PC-3 (cell line): ENCODE measurements around the gene NKAIN2. TPM values are rescaled to one million over a fixed set of nuclear protein-coding genes. Genes with fewer than 3 reads are reported as not detected.

Experiments used
- ATAC-seq: fragments of 200-7000 bp; cut with Tn5 transposase; 2 replicates; pipeline ENCODE4 v1.9.1; 2020; ENCODE audit warnings: mild to moderate bottlenecking, moderate library complexity
- BruUV-seq: library from RNA; stranded (reverse); fragments of 400-500 nt; replicated peaks from 2 replicates; lab custom pipeline; 2021; lab: Mats Ljungman, UMichigan
- CTCF ChIA-PET: fragments of 300-600 bp; sonication (Branson Sonifier 250); formaldehyde crosslinking; loops from one replicate; lab custom pipeline; 2022; ENCODE audit warnings: antibody characterized with exemption; lab: Charles Lee
- POLR2A ChIA-PET: fragments of 300-600 bp; sonication (Branson Sonifier 250); formaldehyde crosslinking; loops from one replicate; lab custom pipeline; 2022; ENCODE audit warnings: antibody characterized with exemption; ENCODE audit not compliant: unreplicated experiment; lab: Charles Lee
- DNase-seq: peaks from one replicate; pipeline ENCODE4 v3.0.0-alpha.2; 2015
- H2AFZ ChIP-seq: fragments of 300-600 bp; sonication (generic); 2 replicates; pipeline ENCODE4 v1.6.0; 2016; ENCODE audit warnings: antibody characterized with exemption, low read length
- H3F3A ChIP-seq: fragments of 300-600 bp; sonication (generic); one replicate; pipeline ENCODE4 v1.6.0; 2017; ENCODE audit warnings: antibody characterized with exemption, low read length, control low read depth, mild to moderate bottlenecking; ENCODE audit not compliant: unreplicated experiment
- H3K27ac ChIP-seq: fragments of 300-600 bp; sonication (generic); 2 replicates; pipeline ENCODE4 v1.5.1; 2016; ENCODE audit warnings: mild to moderate bottlenecking, low read length
- H3K27me3 ChIP-seq: fragments of 300-600 bp; sonication (generic); 2 replicates; pipeline ENCODE4 v1.6.1; 2016; ENCODE audit warnings: low read length, mixed read lengths
- H3K36me3 ChIP-seq: fragments of 300-600 bp; sonication (generic); 2 replicates; pipeline ENCODE4 v1.6.1; 2016; ENCODE audit warnings: low read depth, mixed run types, low read length, mixed read lengths
- H3K4me1 ChIP-seq: fragments of 300-600 bp; sonication (generic); 2 replicates; pipeline ENCODE4 v1.5.1; 2016; ENCODE audit warnings: low read length; ENCODE audit not compliant: insufficient read depth
- H3K4me2 ChIP-seq: fragments of 300-600 bp; sonication (generic); 2 replicates; pipeline ENCODE4 v1.6.0; 2016; ENCODE audit warnings: low read length
- H3K4me3 ChIP-seq: fragments of 300-600 bp; sonication (generic); 2 replicates; pipeline ENCODE4 v1.5.1; 2016; ENCODE audit warnings: mild to moderate bottlenecking, low read length, mixed read lengths
- H3K79me2 ChIP-seq: fragments of 300-600 bp; sonication (generic); 2 replicates; pipeline ENCODE4 v1.6.1; 2017; ENCODE audit warnings: low read length, mixed read lengths
- H3K9ac ChIP-seq: fragments of 300-600 bp; sonication (generic); 2 replicates; pipeline ENCODE4 v1.6.0; 2016; ENCODE audit warnings: mild to moderate bottlenecking, low read length
- H3K9me2 ChIP-seq: fragments of 300-600 bp; sonication (generic); replicated peaks from 2 replicates; pipeline ENCODE4 v1.6.1; 2016; ENCODE audit warnings: mixed run types, low read length, mixed read lengths
- H3K9me3 ChIP-seq: fragments of 300-600 bp; sonication (generic); 2 replicates; pipeline ENCODE4 v1.6.1; 2016; ENCODE audit warnings: low read length, mixed read lengths
- H4K20me1 ChIP-seq: fragments of 300-600 bp; sonication (generic); 2 replicates; pipeline ENCODE4 v1.6.1; 2016; ENCODE audit warnings: low read length, mixed read lengths
- EZH2 ChIP-seq: fragments of 300-600 bp; sonication (generic); IDR thresholded peaks from one replicate; pipeline ENCODE4 v1.6.1; 2017; ENCODE audit warnings: antibody characterized with exemption, mild to moderate bottlenecking, low read length; ENCODE audit not compliant: unreplicated experiment
- EZH2phosphoT487 ChIP-seq: fragments of 300-600 bp; sonication (generic); IDR thresholded peaks from 2 replicates; pipeline ENCODE4 v1.6.1; 2018; ENCODE audit warnings: mild to moderate bottlenecking, antibody characterized with exemption, low read length, borderline replicate concordance
- intact Hi-C: fragments of 100-400 bp; cut with micrococcal nuclease; formaldehyde crosslinking; loops from 2 replicates; pipeline ENCODE4 v1.9.0; 2023
- total RNA-seq: library from RNA; depleted of rRNA; stranded (reverse); fragments of >200 nt; gene quantifications from 2 replicates; pipeline ENCODE4 v1.2.3, GENCODE V29; 2014
- TF ChIP-seq, protein P1 (sequence below): fragments of 300-600 bp; sonication (generic); conservative IDR thresholded peaks from 2 replicates; pipeline ENCODE4 v1.5.1; 2017; ENCODE audit warnings: antibody characterized with exemption, low read depth, mild to moderate bottlenecking, low read length

The NKAIN2 gene
- total RNA-seq, 1 experiment from 2014 or later, result not detected

DNA sequence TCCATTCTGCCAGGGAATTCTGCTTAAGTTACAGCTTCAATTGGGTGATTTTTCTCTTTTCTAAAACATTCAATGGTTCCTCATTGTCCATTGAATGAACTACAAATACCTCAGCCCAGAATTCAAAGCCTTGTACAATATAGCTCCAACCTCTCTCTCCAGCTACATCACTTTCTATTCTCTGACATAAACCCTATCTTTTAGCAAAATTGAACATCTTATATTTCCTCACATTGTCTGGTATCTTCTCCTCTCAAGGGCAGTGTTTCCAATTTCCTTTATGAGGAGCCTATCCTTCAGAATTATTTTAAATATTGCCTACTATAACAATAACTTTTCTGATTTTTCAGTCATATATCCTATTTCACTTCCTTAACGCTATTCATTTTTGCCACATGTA lies 955.0 kb downstream of the NKAIN2 start:
- ATAC-seq, result no peak
- H3K9me2 ChIP-seq, result no peaks in the 10 kb centered on the region
- no peaks in the 10 kb centered on the region for H3K36me3 ChIP-seq
- H3K9me3 ChIP-seq, result no peaks in the 10 kb centered on the region
- intact Hi-C loops, result no loop called here
- H3K4me2 ChIP-seq, result no peak overlapping the region
- H2AFZ ChIP-seq, result no peak overlapping the region
- H3K9ac ChIP-seq, result no peak overlapping the region
- H3K27me3 ChIP-seq, result no peaks in the 10 kb centered on the region
- DNase-seq, result no peak
- H3K4me1 ChIP-seq, result no peaks in the 10 kb centered on the region
- ChIA-PET POLR2A (no interaction called here), CTCF (no interaction called here)
- H3K27ac ChIP-seq, result no peak overlapping the region
- no TSS peak for BruUV-seq
- H3F3A ChIP-seq, result no peaks in the 10 kb centered on the region
- no peaks in the 10 kb centered on the region for H3K79me2 ChIP-seq
- TF ChIP-seq EZH2phosphoT487 (no peak), EZH2 (no peak)
- H4K20me1 ChIP-seq, result no peaks in the 10 kb centered on the region
- H3K4me3 ChIP-seq, result no peak overlapping the region

DNA sequence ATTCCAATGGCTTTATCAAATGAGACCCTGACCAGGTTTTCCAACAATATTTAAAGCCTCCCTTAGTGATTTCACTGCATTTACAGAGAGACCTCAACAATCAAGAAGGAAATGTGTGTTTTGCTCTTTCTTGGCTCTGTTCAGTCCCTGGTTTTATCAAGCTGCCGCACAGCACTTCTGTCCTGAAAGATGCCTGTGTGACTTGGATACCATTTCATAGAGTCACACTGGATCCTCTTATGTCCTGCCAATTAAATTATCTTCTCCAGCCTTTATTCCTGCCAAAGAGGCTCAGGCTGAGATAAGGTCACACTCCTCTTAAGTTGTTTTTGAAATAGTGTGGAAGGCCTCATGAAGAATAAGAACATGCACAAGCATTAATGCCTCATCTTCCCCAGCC lies 961.6 kb downstream of the NKAIN2 start:
- TF ChIP-seq EZH2, result no peak
- TF ChIP-seq, protein P1, sequence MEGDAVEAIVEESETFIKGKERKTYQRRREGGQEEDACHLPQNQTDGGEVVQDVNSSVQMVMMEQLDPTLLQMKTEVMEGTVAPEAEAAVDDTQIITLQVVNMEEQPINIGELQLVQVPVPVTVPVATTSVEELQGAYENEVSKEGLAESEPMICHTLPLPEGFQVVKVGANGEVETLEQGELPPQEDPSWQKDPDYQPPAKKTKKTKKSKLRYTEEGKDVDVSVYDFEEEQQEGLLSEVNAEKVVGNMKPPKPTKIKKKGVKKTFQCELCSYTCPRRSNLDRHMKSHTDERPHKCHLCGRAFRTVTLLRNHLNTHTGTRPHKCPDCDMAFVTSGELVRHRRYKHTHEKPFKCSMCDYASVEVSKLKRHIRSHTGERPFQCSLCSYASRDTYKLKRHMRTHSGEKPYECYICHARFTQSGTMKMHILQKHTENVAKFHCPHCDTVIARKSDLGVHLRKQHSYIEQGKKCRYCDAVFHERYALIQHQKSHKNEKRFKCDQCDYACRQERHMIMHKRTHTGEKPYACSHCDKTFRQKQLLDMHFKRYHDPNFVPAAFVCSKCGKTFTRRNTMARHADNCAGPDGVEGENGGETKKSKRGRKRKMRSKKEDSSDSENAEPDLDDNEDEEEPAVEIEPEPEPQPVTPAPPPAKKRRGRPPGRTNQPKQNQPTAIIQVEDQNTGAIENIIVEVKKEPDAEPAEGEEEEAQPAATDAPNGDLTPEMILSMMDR, result no peak
- no peak for TF ChIP-seq EZH2phosphoT487
- Histone ChIP-seq H3F3A (no peaks in the 10 kb centered on the region), H3K36me3 (no peaks in the 10 kb centered on the region), H3K27me3 (no peaks in the 10 kb centered on the region), H3K9me3 (no peaks in the 10 kb centered on the region), H3K4me3 (no peak overlapping the region), H3K79me2 (no peaks in the 10 kb centered on the region), H3K4me2 (no peak overlapping the region), H3K27ac (no peak overlapping the region), H2AFZ (no peak overlapping the region), H3K4me1 (no peaks in the 10 kb centered on the region), H3K9ac (no peak overlapping the region), H3K9me2 (no peaks in the 10 kb centered on the region), H4K20me1 (no peaks in the 10 kb centered on the region)
- no TSS peak for BruUV-seq
- ATAC-seq (no peak), DNase-seq (no peak)
- intact Hi-C loops, result no loop called here
- CTCF ChIA-PET, result no interaction called here
- POLR2A ChIA-PET, result no interaction called here

DNA sequence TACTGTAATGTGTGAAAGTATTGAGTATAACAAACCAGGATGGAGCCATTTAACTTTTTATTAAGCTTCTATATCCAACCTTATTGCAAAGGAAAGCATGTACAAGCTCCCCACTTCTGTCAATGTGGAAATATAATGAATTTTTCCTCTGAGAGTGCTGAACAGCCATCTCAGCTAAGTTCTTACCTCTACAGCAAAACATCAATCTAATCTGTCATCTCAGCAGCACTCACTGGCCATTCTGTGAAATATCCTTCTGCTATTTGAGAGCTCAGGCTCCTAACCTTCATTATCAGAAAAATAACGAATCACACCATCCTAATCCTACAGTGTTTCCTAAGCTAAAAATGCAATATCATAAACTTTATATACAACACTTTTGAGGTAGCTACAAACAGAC lies 964.6 kb downstream of the NKAIN2 start:
- Histone ChIP-seq H3K9me2 (no peaks in the 10 kb centered on the region), H3K36me3 (no peaks in the 10 kb centered on the region), H3K4me3 (no peak overlapping the region), H3K9me3 (no peaks in the 10 kb centered on the region), H2AFZ (no peak overlapping the region), H3K4me1 (no peaks in the 10 kb centered on the region), H4K20me1 (no peaks in the 10 kb centered on the region), H3F3A (no peaks in the 10 kb centered on the region), H3K27me3 (no peaks in the 10 kb centered on the region), H3K79me2 (no peaks in the 10 kb centered on the region), H3K9ac (no peak overlapping the region), H3K4me2 (no peak overlapping the region), H3K27ac (no peak overlapping the region)
- ChIA-PET POLR2A (no interaction called here), CTCF (no interaction called here)
- no TSS peak for BruUV-seq
- ATAC-seq (no peak), DNase-seq (no peak)
- intact Hi-C loops, result no loop called here
- TF ChIP-seq EZH2, result no peak
- no peak for TF ChIP-seq EZH2phosphoT487
- TF ChIP-seq, protein P1, result no peak
